NB4 (cell line): ENCODE results near the gene CCDC57.

Source experiments
- DNase-seq: peaks from one replicate; pipeline ENCODE4 v3.0.0; 2010; ENCODE audit warnings: low read depth
- H3K4me3 ChIP-seq: one replicate; pipeline ENCODE4 v1.5.1; 2011; ENCODE audit warnings: mild to moderate bottlenecking, low read depth, low read length, moderate library complexity
- CTCF ChIP-seq: IDR thresholded peaks from one replicate; pipeline ENCODE4 v1.5.1; 2012; ENCODE audit warnings: low read depth, low read length
- MAX ChIP-seq: IDR thresholded peaks from 2 replicates; pipeline ENCODE4 v1.6.1; 2011; ENCODE audit warnings: low read depth, low read length
- MYC ChIP-seq: IDR thresholded peaks from 2 replicates; pipeline ENCODE4 v1.6.1; 2011; ENCODE audit warnings: low read depth, low read length
- POLR2A ChIP-seq: IDR thresholded peaks from 2 replicates; pipeline ENCODE4 v1.6.1; 2011; ENCODE audit warnings: mild to moderate bottlenecking; ENCODE audit not compliant: insufficient read length; ENCODE audit errors: extremely low read depth

Gene CCDC57

GRCh38 chr17:82058230-82058854 is 154.3 kb downstream of the CCDC57 start:
- TF ChIP-seq MAX (no peak), POLR2A (no peak), CTCF (no peak), MYC (no peak)
- no peak for DNase-seq
- no peak overlapping the region for H3K4me3 ChIP-seq

- DNase-seq = no peak
- no peak for TF ChIP-seq MYC
- no peak for TF ChIP-seq MAX
- no peak for TF ChIP-seq CTCF
- no peak for TF ChIP-seq POLR2A
- no peak overlapping the region for H3K4me3 ChIP-seq
Measured at GRCh38 chr17:82056729-82057621, 155.7 kb downstream of the CCDC57 start.

GRCh38 chr17:82055965-82056728 is 156.5 kb downstream of the CCDC57 start:
- TF ChIP-seq POLR2A = no peak
- TF ChIP-seq MAX = no peak
- no peak for TF ChIP-seq MYC
- TF ChIP-seq CTCF = no peak
- H3K4me3 ChIP-seq = no peak overlapping the region
- DNase-seq = no peak

GRCh38 chr17:82055023-82055964 is 157.3 kb downstream of the CCDC57 start:
- TF ChIP-seq MAX = no peak
- no peak for TF ChIP-seq POLR2A
- no peak for TF ChIP-seq MYC
- TF ChIP-seq CTCF = no peak
- DNase-seq = no peak
- H3K4me3 ChIP-seq = no peak overlapping the region
